Stimulated activated CD8-positive, alpha-beta memory T cell treated with anti-CD3 and anti-CD28 coated beads, Interleukin-7, amount 100 ng/mL, for 4 hours (primary cell): Measurements from ENCODE around the gene NRSN2.
"Not testable (repeated sequence)": the region's sequence is repeated elsewhere in the genome, so short reads cannot be mapped to it uniquely, and the experiment has no call there.

Source experiments
- DNase-seq, 2 donors: peaks; one replicate each; pipeline ENCODE4 v3.0.0-alpha.2; 2020; ENCODE audit warnings: low read depth in 2 of 2

NRSN2 gene

GRCh38 chr20:325045-325888 lies 21.6 kb upstream of the NRSN2 start, which contains the start of gene SOX12:
Gene SOX12, plus strand, starts transcription at chr20:325552. Its CDS starts 373 bp downstream, at chr20:325925.
- peak; percentile 93 to 97 for DNase-seq

GRCh38 chr20:325889-326644 lies 20.8 kb upstream of the NRSN2 start:
- DNase-seq, result peak in 1 of 2 donors; percentile 28

GRCh38 chr20:326645-327185 lies 20.2 kb upstream of the NRSN2 start:
- DNase-seq, result no peak

- DNase-seq, result peak; percentile 45 to 71
Observed at GRCh38 chr20:327186-328026, 19.5 kb upstream of the NRSN2 start.

- no peak for DNase-seq
Observed at GRCh38 chr20:328027-328974, 18.6 kb upstream of the NRSN2 start.

GRCh38 chr20:328975-329695 lies 17.8 kb upstream of the NRSN2 start:
- DNase-seq, result no peak

- no peak for DNase-seq
Observed at GRCh38 chr20:329851-330232, 17.1 kb upstream of the NRSN2 start.

GRCh38 chr20:330233-331149 lies 16.4 kb upstream of the NRSN2 start:
- DNase-seq, result peak; percentile 40 to 46

GRCh38 chr20:334578-334977 lies 12.3 kb upstream of the NRSN2 start:
- no peak for DNase-seq

- not testable (repeated sequence) for DNase-seq
Observed at GRCh38 chr20:336040-336439, 10.9 kb upstream of the NRSN2 start.

- no peak for DNase-seq
Observed at GRCh38 chr20:341682-342081, 5.2 kb upstream of the NRSN2 start.

- DNase-seq, result no peak
Observed at GRCh38 chr20:343107-343506, 3.8 kb upstream of the NRSN2 start.

- DNase-seq, result no peak
Observed at GRCh38 chr20:346033-346639, 775 bp upstream of the NRSN2 start.

- DNase-seq, result no peak
Observed at GRCh38 chr20:347317-347639, 367 bp downstream of the NRSN2 start.

GRCh38 chr20:347640-348484 lies 951 bp downstream of the NRSN2 start:
- DNase-seq, result peak in 1 of 2 donors; percentile 60

- DNase-seq, result no peak
Observed at GRCh38 chr20:348972-349841, 2.3 kb downstream of the NRSN2 start.

GRCh38 chr20:353166-353565 lies 6.3 kb downstream of the NRSN2 start:
- no peak for DNase-seq
